ENCODE results near the gene TRIM32.

GRCh38 chr9:116721411-116721810 lies 34.3 kb downstream of the TRIM32 start:
- TF ChIP-seq PAX5 (IDR thresholded peaks at IDR 0.05; ENCODE audit: insufficient read depth, low read length, severe bottlenecking) (no peak), POLR2AphosphoS5 (IDR thresholded peaks at IDR 0.05; ENCODE audit: low read depth, low read length) (no peak), TAF1 (IDR thresholded peaks at IDR 0.05; ENCODE audit: low read depth, low read length) (no peak), POLR2A (IDR thresholded peaks at IDR 0.05; ENCODE audit: low read depth, low read length) (no peak)
